ENCODE data around the gene DLG2.

DNA sequence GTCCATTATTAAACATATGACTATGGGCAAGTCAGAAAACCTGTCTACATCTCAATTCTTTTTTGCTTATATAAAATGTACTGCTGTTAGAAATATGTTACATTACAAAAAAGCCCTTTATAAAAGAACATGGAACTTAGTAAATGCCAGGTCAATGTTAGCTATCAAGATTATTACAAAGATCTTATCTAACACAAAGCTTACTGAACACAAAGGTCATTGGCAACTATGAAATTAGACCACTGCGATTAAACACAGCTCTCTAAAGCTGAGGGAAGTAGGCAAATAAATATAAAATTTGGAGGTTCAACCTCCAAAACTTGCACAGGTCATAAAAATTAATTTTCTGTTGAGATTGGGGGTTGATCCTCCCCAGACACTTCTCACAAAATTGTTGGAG is 1648.2 kb downstream of the DLG2 start:
- TF ChIP-seq, protein P1, sequence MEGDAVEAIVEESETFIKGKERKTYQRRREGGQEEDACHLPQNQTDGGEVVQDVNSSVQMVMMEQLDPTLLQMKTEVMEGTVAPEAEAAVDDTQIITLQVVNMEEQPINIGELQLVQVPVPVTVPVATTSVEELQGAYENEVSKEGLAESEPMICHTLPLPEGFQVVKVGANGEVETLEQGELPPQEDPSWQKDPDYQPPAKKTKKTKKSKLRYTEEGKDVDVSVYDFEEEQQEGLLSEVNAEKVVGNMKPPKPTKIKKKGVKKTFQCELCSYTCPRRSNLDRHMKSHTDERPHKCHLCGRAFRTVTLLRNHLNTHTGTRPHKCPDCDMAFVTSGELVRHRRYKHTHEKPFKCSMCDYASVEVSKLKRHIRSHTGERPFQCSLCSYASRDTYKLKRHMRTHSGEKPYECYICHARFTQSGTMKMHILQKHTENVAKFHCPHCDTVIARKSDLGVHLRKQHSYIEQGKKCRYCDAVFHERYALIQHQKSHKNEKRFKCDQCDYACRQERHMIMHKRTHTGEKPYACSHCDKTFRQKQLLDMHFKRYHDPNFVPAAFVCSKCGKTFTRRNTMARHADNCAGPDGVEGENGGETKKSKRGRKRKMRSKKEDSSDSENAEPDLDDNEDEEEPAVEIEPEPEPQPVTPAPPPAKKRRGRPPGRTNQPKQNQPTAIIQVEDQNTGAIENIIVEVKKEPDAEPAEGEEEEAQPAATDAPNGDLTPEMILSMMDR (IDR thresholded peaks at IDR 0.05; ENCODE audit: low read length) = no peak
- no peak for TF ChIP-seq EZH2 (IDR thresholded peaks at IDR 0.05; ENCODE audit: borderline replicate concordance, low read length)

Measured in OCI-LY1 (cell line).